DND-41 (cell line): Measurements from ENCODE around the gene BHMT2.

Experiments used
- ATAC-seq: fragments of 200-7000 bp; cut with Tn5 transposase; 3 replicates; pipeline ENCODE4 v1.9.1; 2021; ENCODE audit warnings: low read depth; ENCODE audit not compliant: insufficient read depth
- DNase-seq: peaks from one replicate; pipeline ENCODE4 v3.0.0-alpha.2; 2020
- H2AFZ ChIP-seq: 2 replicates; pipeline ENCODE4 v1.6.0; 2012; ENCODE audit warnings: low read depth, low read length
- H3K27ac ChIP-seq: 2 replicates; pipeline ENCODE4 v1.5.1; 2012; ENCODE audit warnings: low read length, inconsistent platforms
- H3K27me3 ChIP-seq: fragments of 200-600 bp; sonication (generic); 2 replicates; pipeline ENCODE4 v1.6.0; 2012; ENCODE audit warnings: low read length, mild to moderate bottlenecking, inconsistent platforms; ENCODE audit not compliant: insufficient read depth, poor library complexity
- H3K36me3 ChIP-seq: 2 replicates; pipeline ENCODE4 v1.5.1; 2012; ENCODE audit warnings: low read length, inconsistent platforms; ENCODE audit not compliant: insufficient read depth
- H3K4me1 ChIP-seq: 2 replicates; pipeline ENCODE4 v1.5.1; 2012; ENCODE audit warnings: mild to moderate bottlenecking, low read length; ENCODE audit not compliant: insufficient read depth
- H3K4me2 ChIP-seq: 2 replicates; pipeline ENCODE4 v1.6.0; 2012; ENCODE audit warnings: mild to moderate bottlenecking, moderate library complexity, low read length, inconsistent platforms; ENCODE audit not compliant: insufficient read depth
- H3K4me3 ChIP-seq, 2 experiments: fragments of 200-600 bp in 1 of 2; shearing (Covaris generic) in 1 of 2; 2 replicates each; pipeline ENCODE4 v1.5.1; 2012 to 2016; ENCODE audit warnings: inconsistent platforms in 2 of 2, low read length in 2 of 2, mild to moderate bottlenecking in 2 of 2, low read depth in 1 of 2, moderate library complexity in 1 of 2
- H3K79me2 ChIP-seq: 2 replicates; pipeline ENCODE4 v1.6.0; 2012; ENCODE audit warnings: low read length, inconsistent platforms; ENCODE audit not compliant: insufficient read depth
- H3K9ac ChIP-seq: 2 replicates; pipeline ENCODE4 v1.6.0; 2012; ENCODE audit warnings: low read depth, mild to moderate bottlenecking, inconsistent platforms, low read length, moderate library complexity
- H3K9me3 ChIP-seq: 2 replicates; pipeline ENCODE4 v1.5.1; 2012; ENCODE audit warnings: low read length, moderate library complexity, mild to moderate bottlenecking, inconsistent platforms; ENCODE audit not compliant: insufficient read depth, severe bottlenecking
- H4K20me1 ChIP-seq: 2 replicates; pipeline ENCODE4 v1.6.0; 2012; ENCODE audit warnings: low read length; ENCODE audit not compliant: insufficient read depth
- CTCF ChIP-seq: IDR thresholded peaks from 2 replicates; pipeline ENCODE4 v1.5.1; 2012; ENCODE audit warnings: borderline replicate concordance, low read length, moderate library complexity, mild to moderate bottlenecking; ENCODE audit not compliant: poor library complexity, severe bottlenecking; ENCODE audit errors: extremely low read depth
- EZH2 ChIP-seq: IDR thresholded peaks from 3 replicates; pipeline ENCODE4 v1.6.1; 2012; ENCODE audit warnings: borderline replicate concordance, low read depth, mild to moderate bottlenecking, moderate library complexity, low read length, inconsistent platforms; ENCODE audit not compliant: severe bottlenecking

Gene BHMT2

GRCh38 chr5:79077680-79078365 is 8.3 kb downstream of the BHMT2 start:
- Histone ChIP-seq H3K36me3 (no peaks in the 10 kb centered on the region), H3K79me2 (no peaks in the 10 kb centered on the region), H3K4me3 (no peak overlapping the region), H2AFZ (no peak overlapping the region), H4K20me1 (no peaks in the 10 kb centered on the region), H3K4me2 (no peak overlapping the region), H3K4me1 (no peaks in the 10 kb centered on the region), H3K9me3 (peaks cover 4% of the 10 kb centered on the region), H3K27ac (no peak overlapping the region), H3K27me3 (no peaks in the 10 kb centered on the region), H3K9ac (no peak overlapping the region)
- DNase-seq = no peak
- TF ChIP-seq CTCF (no peak), EZH2 (no peak)
- no peak for ATAC-seq

- H3K9me3 ChIP-seq = no peaks in the 10 kb centered on the region
- TF ChIP-seq EZH2 (no peak), CTCF (no peak)
- H3K36me3 ChIP-seq = no peaks in the 10 kb centered on the region
- H3K27ac ChIP-seq = no peak overlapping the region
- H2AFZ ChIP-seq = no peak overlapping the region
- H3K9ac ChIP-seq = no peak overlapping the region
- DNase-seq (no peak), ATAC-seq (no peak)
- no peaks in the 10 kb centered on the region for H3K79me2 ChIP-seq
- no peak overlapping the region for H3K4me3 ChIP-seq
- H3K4me1 ChIP-seq = no peaks in the 10 kb centered on the region
- H3K4me2 ChIP-seq = no peak overlapping the region
- no peaks in the 10 kb centered on the region for H4K20me1 ChIP-seq
- no peaks in the 10 kb centered on the region for H3K27me3 ChIP-seq
Observed at GRCh38 chr5:79080804-79081203, 11.2 kb downstream of the BHMT2 start.

- Histone ChIP-seq H3K4me2 (no peak overlapping the region), H3K27me3 (no peaks in the 10 kb centered on the region), H3K9me3 (no peaks in the 10 kb centered on the region), H3K79me2 (no peaks in the 10 kb centered on the region), H3K27ac (no peak overlapping the region), H4K20me1 (no peaks in the 10 kb centered on the region), H3K9ac (no peak overlapping the region), H2AFZ (no peak overlapping the region), H3K36me3 (no peaks in the 10 kb centered on the region), H3K4me1 (no peaks in the 10 kb centered on the region), H3K4me3 (no peak overlapping the region)
- ATAC-seq (no peak), DNase-seq (no peak)
- TF ChIP-seq CTCF (no peak), EZH2 (no peak)
Observed at GRCh38 chr5:79081779-79082178, 12.2 kb downstream of the BHMT2 start.
